ENCODE measurements around the gene SORT1. TPM values are rescaled to one million over a fixed set of nuclear protein-coding genes. Genes with fewer than 3 reads are reported as not detected.

Gene SORT1
- total RNA-seq, 1 experiment from 2014 or later = 47.9 TPM

- no peaks in the 10 kb centered on the region for H3K27me3 ChIP-seq (ENCODE audit: insufficient read depth, low read length)
- no peak overlapping the region for H4K5ac ChIP-seq (ENCODE audit: insufficient read length, low read depth, low read length)
- H2BK5ac ChIP-seq (ENCODE audit: insufficient read length, low read length) = no peak overlapping the region
- no peak overlapping the region for H3T11ph ChIP-seq (ENCODE audit: low read length)
- no peak overlapping the region for H4K91ac ChIP-seq (ENCODE audit: insufficient read length, low read depth, low read length)
- no peaks in the 10 kb centered on the region for H3K79me1 ChIP-seq (ENCODE audit: insufficient read depth, low read depth, low read length, poor library complexity, severe bottlenecking)
- Mint-ChIP-seq H3K27ac (no peak overlapping the region), H3K4me1 (no peaks in the 10 kb centered on the region), H3K27me3 (ENCODE audit: low read depth) (no peaks in the 10 kb centered on the region), H3K36me3 (ENCODE audit: insufficient read depth in 1 of 3, low read depth in 3 of 3) (peaks cover 34 to 66% (median 47%) of the 10 kb centered on the region in 3 experiments), H3K4me3 (no peak overlapping the region), H3K9me3 (peaks cover 3 to 10% of the 10 kb centered on the region in 2 experiments; a peak in 4 of 5 replicates)
- H4K20me1 ChIP-seq (ENCODE audit: control insufficient read depth, insufficient read depth, insufficient read length) = no peaks in the 10 kb centered on the region
- H2AFZ ChIP-seq (ENCODE audit: low read length) = no peak overlapping the region
- no peak overlapping the region for H3K56ac ChIP-seq (ENCODE audit: insufficient read length, low read depth, low read length)
- H3K23me2 ChIP-seq (ENCODE audit: insufficient read length, low read depth, low read length, poor library complexity, severe bottlenecking) = no peaks in the 10 kb centered on the region
- no peak overlapping the region for H2BK12ac ChIP-seq (ENCODE audit: insufficient read length, low read depth, low read length)
- no peak overlapping the region for H2BK20ac ChIP-seq (ENCODE audit: low read depth, low read length, poor library complexity, severe bottlenecking)
- no peak overlapping the region for H3K4me2 ChIP-seq (ENCODE audit: insufficient read depth, insufficient read length, low read length)
- no peak for DNase-seq
- H2BK15ac ChIP-seq (ENCODE audit: low read depth, low read length) = no peak overlapping the region
- no peak overlapping the region for H3K18ac ChIP-seq (ENCODE audit: insufficient read length, low read depth, low read length)
- no peak overlapping the region for H3K27ac ChIP-seq (ENCODE audit: insufficient read length, low read depth, low read length)
- no peak overlapping the region for H2BK120ac ChIP-seq (ENCODE audit: low read depth, low read length, poor library complexity, severe bottlenecking)
- no peaks in the 10 kb centered on the region for H3K9me3 ChIP-seq (ENCODE audit: control insufficient read depth, low read depth, low read length)
- H3K9ac ChIP-seq (ENCODE audit: extremely low read depth, insufficient read length, low read length) = no peak overlapping the region
- no CpG with 5 or more reads among the region's 5 CpGs for WGBS (ENCODE audit: extremely low coverage, insufficient read length, low lambda C conversion rate)
- no peaks in the 10 kb centered on the region for H3K79me2 ChIP-seq (ENCODE audit: insufficient read depth, low read length)
- H2AK5ac ChIP-seq (ENCODE audit: insufficient read length, low read length) = no peak overlapping the region
- no peak overlapping the region for H4K8ac ChIP-seq (replicated peaks; ENCODE audit: insufficient read length, low read depth, low read length)
- H3K4me1 ChIP-seq (ENCODE audit: insufficient read depth, low read length) = no peaks in the 10 kb centered on the region
- TF ChIP-seq, protein P1, sequence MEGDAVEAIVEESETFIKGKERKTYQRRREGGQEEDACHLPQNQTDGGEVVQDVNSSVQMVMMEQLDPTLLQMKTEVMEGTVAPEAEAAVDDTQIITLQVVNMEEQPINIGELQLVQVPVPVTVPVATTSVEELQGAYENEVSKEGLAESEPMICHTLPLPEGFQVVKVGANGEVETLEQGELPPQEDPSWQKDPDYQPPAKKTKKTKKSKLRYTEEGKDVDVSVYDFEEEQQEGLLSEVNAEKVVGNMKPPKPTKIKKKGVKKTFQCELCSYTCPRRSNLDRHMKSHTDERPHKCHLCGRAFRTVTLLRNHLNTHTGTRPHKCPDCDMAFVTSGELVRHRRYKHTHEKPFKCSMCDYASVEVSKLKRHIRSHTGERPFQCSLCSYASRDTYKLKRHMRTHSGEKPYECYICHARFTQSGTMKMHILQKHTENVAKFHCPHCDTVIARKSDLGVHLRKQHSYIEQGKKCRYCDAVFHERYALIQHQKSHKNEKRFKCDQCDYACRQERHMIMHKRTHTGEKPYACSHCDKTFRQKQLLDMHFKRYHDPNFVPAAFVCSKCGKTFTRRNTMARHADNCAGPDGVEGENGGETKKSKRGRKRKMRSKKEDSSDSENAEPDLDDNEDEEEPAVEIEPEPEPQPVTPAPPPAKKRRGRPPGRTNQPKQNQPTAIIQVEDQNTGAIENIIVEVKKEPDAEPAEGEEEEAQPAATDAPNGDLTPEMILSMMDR (conservative IDR thresholded peaks at IDR 0.05) = no peak
- no peak overlapping the region for H3K23ac ChIP-seq (ENCODE audit: insufficient read length, low read depth, low read length)
- H3K14ac ChIP-seq (ENCODE audit: insufficient read depth, low read length) = no peak overlapping the region
- H3K4ac ChIP-seq (ENCODE audit: low read depth, low read length) = no peak overlapping the region
Measured at GRCh38 chr1:109327285-109327684, 70.4 kb downstream of the SORT1 start.
